T-helper 1 cell treated with Interleukin-12 subunit alpha and Interleukin-12 subunit beta and Interleukin-4 antibody, amounts not matched to agents 30 μg/mL and 1 μg/mL, for 36 hours (primary cell): ENCODE measurements around the gene TFDP2.

ENCODE experiments used
- H3K27ac Mint-ChIP-seq: one replicate; pipeline ENCODE4 v1.8.0; 2021; ENCODE audit warnings: mild to moderate bottlenecking, mixed read lengths
- H3K27me3 Mint-ChIP-seq: one replicate; pipeline ENCODE4 v1.8.0; 2021; ENCODE audit warnings: low read depth, mixed read lengths
- H3K36me3 Mint-ChIP-seq: one replicate; pipeline ENCODE4 v1.8.0; 2021; ENCODE audit warnings: low read depth, mixed read lengths
- H3K4me1 Mint-ChIP-seq: one replicate; pipeline ENCODE4 v1.8.0; 2021; ENCODE audit warnings: low read depth, mixed read lengths
- H3K4me3 Mint-ChIP-seq: one replicate; pipeline ENCODE4 v1.8.0; 2021; ENCODE audit warnings: mild to moderate bottlenecking, moderate library complexity, mixed read lengths
- H3K9me3 Mint-ChIP-seq: one replicate; pipeline ENCODE4 v1.8.0; 2021; ENCODE audit warnings: mixed read lengths

The TFDP2 gene, protein sequence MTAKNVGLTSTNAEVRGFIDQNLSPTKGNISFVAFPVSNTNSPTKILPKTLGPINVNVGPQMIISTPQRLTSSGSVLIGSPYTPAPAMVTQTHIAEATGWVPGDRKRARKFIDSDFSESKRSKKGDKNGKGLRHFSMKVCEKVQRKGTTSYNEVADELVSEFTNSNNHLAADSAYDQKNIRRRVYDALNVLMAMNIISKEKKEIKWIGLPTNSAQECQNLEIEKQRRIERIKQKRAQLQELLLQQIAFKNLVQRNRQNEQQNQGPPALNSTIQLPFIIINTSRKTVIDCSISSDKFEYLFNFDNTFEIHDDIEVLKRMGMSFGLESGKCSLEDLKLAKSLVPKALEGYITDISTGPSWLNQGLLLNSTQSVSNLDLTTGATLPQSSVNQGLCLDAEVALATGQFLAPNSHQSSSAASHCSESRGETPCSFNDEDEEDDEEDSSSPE

GRCh38 chr3:142148792-142149672 lies at the start of gene TFDP2:
TSS of gene TFDP2 (minus strand) at chr3:142149544. CDS start at chr3:142101749, 47,795 bp downstream.
- Mint-ChIP-seq H3K9me3 (no peaks in the 10 kb centered on the region), H3K36me3 (no peaks in the 10 kb centered on the region), H3K27me3 (peaks cover 9% of the 10 kb centered on the region), H3K4me3 (peak within 1 kb of the TSS; percentile 86), H3K4me1 (peaks cover 20% of the 10 kb centered on the region), H3K27ac (peak within 1 kb of the TSS; percentile 69)

GRCh38 chr3:142188846-142189245 lies 39.5 kb upstream of the TFDP2 start:
- H3K27me3 Mint-ChIP-seq = no peaks in the 10 kb centered on the region
- peaks cover 10% of the 10 kb centered on the region for H3K36me3 Mint-ChIP-seq
- no peak overlapping the region for H3K27ac Mint-ChIP-seq
- H3K4me3 Mint-ChIP-seq = no peak overlapping the region
- H3K9me3 Mint-ChIP-seq = no peaks in the 10 kb centered on the region
- no peaks in the 10 kb centered on the region for H3K4me1 Mint-ChIP-seq

DNA sequence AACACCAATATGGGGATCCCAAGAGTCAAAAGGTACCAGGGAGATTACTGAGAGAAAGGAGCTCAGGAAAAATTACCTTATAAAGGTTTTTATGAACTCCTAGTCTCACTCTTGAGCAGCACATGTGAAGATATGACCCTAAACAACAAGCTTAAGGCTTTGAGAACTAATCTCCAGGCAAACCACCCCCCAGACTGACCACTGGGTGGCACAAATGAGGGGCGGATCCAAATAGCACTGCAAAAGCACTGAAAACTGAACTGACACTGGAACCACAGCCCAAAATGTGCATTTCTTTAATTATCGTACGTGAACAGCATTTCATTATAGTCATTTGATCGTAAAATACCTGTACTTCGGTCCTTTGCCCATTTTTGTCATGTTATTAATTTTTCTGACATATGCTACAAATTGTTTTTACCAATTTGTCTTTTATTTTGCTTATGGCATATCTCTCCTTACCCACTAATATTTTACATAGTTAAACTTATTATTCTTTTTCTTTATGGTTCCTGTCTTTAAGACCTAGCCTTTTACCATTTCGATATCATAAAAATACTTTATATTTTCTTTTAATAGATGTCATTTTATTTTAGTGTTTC lies 31.5 kb upstream of the TFDP2 start:
- no peak overlapping the region for H3K27ac Mint-ChIP-seq
- H3K27me3 Mint-ChIP-seq = no peaks in the 10 kb centered on the region
- H3K9me3 Mint-ChIP-seq = no peaks in the 10 kb centered on the region
- no peak overlapping the region for H3K4me3 Mint-ChIP-seq
- H3K36me3 Mint-ChIP-seq = peaks cover 9% of the 10 kb centered on the region
- H3K4me1 Mint-ChIP-seq = no peaks in the 10 kb centered on the region

DNA sequence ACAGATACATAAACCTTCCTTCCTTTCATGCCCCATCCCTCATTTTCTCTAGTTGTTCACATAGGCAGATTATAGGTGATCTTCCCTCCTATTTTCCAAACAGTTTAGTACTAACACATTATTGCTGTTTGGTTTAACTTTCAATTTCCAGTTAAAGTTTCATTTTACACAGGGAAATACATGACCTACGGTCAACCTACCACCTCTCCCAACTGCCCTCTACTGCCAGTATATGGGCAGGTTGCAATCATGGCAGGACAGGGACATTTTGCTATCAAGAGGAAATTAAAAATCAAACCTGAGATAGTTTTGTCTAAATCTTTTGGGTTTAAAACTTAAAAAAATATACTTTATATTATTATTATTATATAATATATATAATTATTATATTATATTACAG lies 26.1 kb upstream of the TFDP2 start:
- H3K27me3 Mint-ChIP-seq = no peaks in the 10 kb centered on the region
- no peak overlapping the region for H3K27ac Mint-ChIP-seq
- H3K36me3 Mint-ChIP-seq = peaks cover 6% of the 10 kb centered on the region
- peaks cover 3% of the 10 kb centered on the region for H3K4me1 Mint-ChIP-seq
- H3K9me3 Mint-ChIP-seq = no peaks in the 10 kb centered on the region
- no peak overlapping the region for H3K4me3 Mint-ChIP-seq

DNA sequence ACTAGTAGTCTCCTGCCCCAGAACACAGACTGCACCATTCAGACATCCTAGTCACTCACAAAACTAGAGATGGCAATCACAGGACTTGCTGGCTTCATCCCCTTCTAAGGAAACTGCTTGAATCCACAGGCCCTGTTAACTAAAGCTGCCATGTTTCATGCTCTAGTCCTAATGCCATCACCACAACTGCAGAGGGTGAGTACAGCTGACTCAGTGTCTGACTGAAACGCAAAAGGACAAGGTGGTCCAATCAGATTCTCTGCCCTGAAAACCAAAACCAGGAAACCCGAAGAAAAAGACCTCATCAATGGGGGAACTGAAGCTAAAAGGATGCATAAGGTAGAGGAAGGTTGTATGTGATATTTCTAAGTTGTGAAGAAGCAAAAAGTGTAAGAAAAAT lies 25.2 kb upstream of the TFDP2 start:
- no peak overlapping the region for H3K27ac Mint-ChIP-seq
- no peaks in the 10 kb centered on the region for H3K9me3 Mint-ChIP-seq
- H3K4me1 Mint-ChIP-seq = peaks cover 3% of the 10 kb centered on the region
- no peaks in the 10 kb centered on the region for H3K27me3 Mint-ChIP-seq
- H3K36me3 Mint-ChIP-seq = peaks cover 9% of the 10 kb centered on the region
- H3K4me3 Mint-ChIP-seq = no peak overlapping the region

GRCh38 chr3:142168514-142168913 lies 19.2 kb upstream of the TFDP2 start:
- no peaks in the 10 kb centered on the region for H3K9me3 Mint-ChIP-seq
- no peak overlapping the region for H3K27ac Mint-ChIP-seq
- H3K4me1 Mint-ChIP-seq = no peaks in the 10 kb centered on the region
- no peaks in the 10 kb centered on the region for H3K27me3 Mint-ChIP-seq
- H3K36me3 Mint-ChIP-seq = peaks cover 17% of the 10 kb centered on the region
- H3K4me3 Mint-ChIP-seq = no peak overlapping the region

GRCh38 chr3:142165194-142165593 lies 15.8 kb upstream of the TFDP2 start:
- no peaks in the 10 kb centered on the region for H3K9me3 Mint-ChIP-seq
- H3K27ac Mint-ChIP-seq = no peak overlapping the region
- peaks cover 19% of the 10 kb centered on the region for H3K36me3 Mint-ChIP-seq
- no peaks in the 10 kb centered on the region for H3K4me1 Mint-ChIP-seq
- no peak overlapping the region for H3K4me3 Mint-ChIP-seq
- H3K27me3 Mint-ChIP-seq = no peaks in the 10 kb centered on the region

DNA sequence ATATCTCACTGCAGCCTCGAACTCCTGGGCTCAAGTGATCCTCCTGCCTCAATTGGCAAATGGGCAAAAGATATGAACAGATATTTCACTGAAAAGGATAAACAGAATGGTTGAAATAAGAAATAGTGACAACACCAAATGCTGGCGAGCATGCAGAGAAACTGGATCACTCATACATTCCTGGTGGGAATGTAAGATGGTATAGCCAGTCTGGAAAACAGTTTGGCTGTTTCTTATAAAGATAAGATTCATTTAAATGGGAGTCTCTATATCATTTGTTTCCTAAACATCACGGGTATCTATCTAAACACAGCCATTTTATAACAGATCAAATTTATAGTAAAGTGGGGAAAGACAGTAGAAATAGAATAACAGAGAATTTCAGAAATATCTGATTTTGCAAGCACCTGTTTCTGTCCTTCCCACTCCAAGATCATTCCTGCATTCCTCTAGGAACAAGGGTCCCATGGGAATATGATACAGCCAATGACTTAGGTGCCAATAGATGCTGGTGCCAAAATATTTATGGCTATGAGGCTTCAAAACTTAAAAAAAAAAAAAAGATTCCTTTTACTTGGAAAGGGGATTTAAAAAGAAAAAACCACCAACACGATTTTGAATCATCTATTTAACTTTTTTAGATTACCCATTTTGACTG lies 9.9 kb upstream of the TFDP2 start:
- peaks cover 7% of the 10 kb centered on the region for H3K36me3 Mint-ChIP-seq
- no peak overlapping the region for H3K27ac Mint-ChIP-seq
- no peak overlapping the region for H3K4me3 Mint-ChIP-seq

GRCh38 chr3:142154186-142154585 lies 4.8 kb upstream of the TFDP2 start:
- no peak overlapping the region for H3K4me3 Mint-ChIP-seq
- H3K27me3 Mint-ChIP-seq = peaks cover 8% of the 10 kb centered on the region
- peaks cover 2% of the 10 kb centered on the region for H3K4me1 Mint-ChIP-seq
- no peaks in the 10 kb centered on the region for H3K9me3 Mint-ChIP-seq
- peaks cover 3% of the 10 kb centered on the region for H3K36me3 Mint-ChIP-seq
- no peak overlapping the region for H3K27ac Mint-ChIP-seq

More for the DNA sequence above, 9.9 kb upstream of the TFDP2 start:
- Mint-ChIP-seq H3K27me3 (no peaks in the 10 kb centered on the region), H3K9me3 (no peaks in the 10 kb centered on the region), H3K4me1 (peaks cover 2% of the 10 kb centered on the region)

DNA sequence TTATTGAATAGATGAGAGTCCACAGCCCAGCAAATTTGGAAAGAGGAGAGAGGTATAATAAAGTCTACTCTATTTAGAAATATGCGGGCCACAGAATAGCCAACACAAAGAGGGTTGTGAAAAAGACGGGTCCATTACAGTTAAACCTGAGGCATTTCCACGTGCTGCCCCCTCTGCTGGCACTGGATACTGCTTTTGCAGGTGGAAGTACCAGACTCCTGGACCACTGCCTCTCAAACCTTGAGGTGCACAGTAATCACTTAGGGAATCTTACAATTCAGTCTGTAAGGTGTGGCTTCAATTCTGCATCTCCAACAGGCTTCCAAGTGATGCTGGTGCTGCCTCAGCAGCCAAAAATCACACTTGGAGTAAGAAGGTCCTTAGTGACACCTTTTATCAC lies 3.0 kb upstream of the TFDP2 start:
- no peak overlapping the region for H3K27ac Mint-ChIP-seq
- H3K27me3 Mint-ChIP-seq = peaks cover 11% of the 10 kb centered on the region
- no peaks in the 10 kb centered on the region for H3K9me3 Mint-ChIP-seq
- peaks cover 3% of the 10 kb centered on the region for H3K36me3 Mint-ChIP-seq
- H3K4me1 Mint-ChIP-seq = peaks cover 16% of the 10 kb centered on the region
- no peak overlapping the region for H3K4me3 Mint-ChIP-seq

DNA sequence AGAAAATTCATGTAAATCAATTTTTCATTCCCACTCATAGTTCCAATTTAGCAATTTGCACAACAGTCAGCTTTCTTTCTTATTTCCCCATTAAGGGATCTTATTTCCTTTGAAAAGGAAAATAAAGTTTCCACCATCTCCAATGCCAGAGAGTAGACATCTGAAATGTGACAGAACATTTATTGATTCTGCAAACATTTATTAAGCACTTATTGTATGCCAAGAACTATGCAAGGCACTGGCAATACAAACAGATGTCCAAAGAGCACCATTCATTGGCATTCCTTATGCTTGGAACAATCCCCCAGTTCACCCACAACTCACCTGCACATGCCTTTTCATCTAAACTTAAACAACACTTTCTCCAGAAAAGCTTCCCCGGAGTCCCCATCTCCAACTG lies 2.5 kb upstream of the TFDP2 start:
- no peak overlapping the region for H3K4me3 Mint-ChIP-seq
- H3K9me3 Mint-ChIP-seq = no peaks in the 10 kb centered on the region
- H3K27ac Mint-ChIP-seq = no peak overlapping the region
- H3K27me3 Mint-ChIP-seq = peaks cover 11% of the 10 kb centered on the region
- no peaks in the 10 kb centered on the region for H3K36me3 Mint-ChIP-seq
- peaks cover 18% of the 10 kb centered on the region for H3K4me1 Mint-ChIP-seq

- Mint-ChIP-seq H3K4me3 (no peak overlapping the region), H3K9me3 (no peaks in the 10 kb centered on the region), H3K27ac (no peak overlapping the region), H3K4me1 (peaks cover 20% of the 10 kb centered on the region), H3K36me3 (no peaks in the 10 kb centered on the region), H3K27me3 (peaks cover 11% of the 10 kb centered on the region)
These were observed 1.9 kb upstream of the TFDP2 start for GRCh38 chr3:142151240-142151639.

DNA sequence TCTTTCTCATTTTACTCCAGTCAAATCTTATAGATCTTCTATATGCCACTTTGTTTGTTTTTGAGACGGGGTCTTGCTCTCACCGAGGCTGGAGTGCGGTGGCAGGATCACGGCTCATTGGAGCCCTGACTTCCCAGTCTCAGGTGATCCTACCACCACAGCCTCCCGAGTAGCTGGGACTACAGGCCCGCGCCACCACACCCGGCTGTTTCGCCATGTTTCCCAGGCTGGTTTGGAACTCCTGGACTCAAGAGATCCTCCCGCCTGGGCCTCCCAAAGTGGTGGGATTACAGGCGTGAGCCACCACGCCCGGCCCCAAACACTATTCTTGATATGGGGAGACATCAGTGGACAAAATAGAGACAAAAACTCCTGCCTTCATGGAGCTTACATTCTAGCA lies 927 bp upstream of the TFDP2 start:
- H3K4me1 Mint-ChIP-seq = peaks cover 20% of the 10 kb centered on the region
- H3K4me3 Mint-ChIP-seq = peak overlapping the region; percentile 80
- no peak overlapping the region for H3K27ac Mint-ChIP-seq

DNA sequence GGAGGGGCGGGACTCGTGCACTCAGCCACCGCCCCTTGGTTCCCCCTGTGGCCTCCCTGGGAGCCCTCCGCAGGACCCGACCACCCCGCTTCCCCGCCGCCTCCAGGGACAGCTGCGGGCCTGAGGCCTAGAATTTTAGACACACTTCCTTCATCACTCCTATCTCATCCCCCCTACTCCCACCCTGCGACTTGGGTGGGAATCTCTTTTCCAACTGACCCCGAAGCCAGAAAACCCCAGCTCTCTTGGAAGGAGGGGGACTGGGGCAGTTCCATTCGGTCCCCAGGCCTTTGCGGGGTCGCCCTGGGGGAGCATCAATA lies 289 bp upstream of the TFDP2 start:
- no peaks in the 10 kb centered on the region for H3K36me3 Mint-ChIP-seq
- peaks cover 11% of the 10 kb centered on the region for H3K27me3 Mint-ChIP-seq
- peaks cover 20% of the 10 kb centered on the region for H3K4me1 Mint-ChIP-seq
- no peaks in the 10 kb centered on the region for H3K9me3 Mint-ChIP-seq
- peak overlapping the region; percentile 80 for H3K4me3 Mint-ChIP-seq
- peak overlapping the region; percentile 57 for H3K27ac Mint-ChIP-seq

More for the DNA sequence above, 927 bp upstream of the TFDP2 start:
- no peaks in the 10 kb centered on the region for H3K36me3 Mint-ChIP-seq
- H3K27me3 Mint-ChIP-seq = peaks cover 11% of the 10 kb centered on the region
- H3K9me3 Mint-ChIP-seq = no peaks in the 10 kb centered on the region
